HepG2 (cell line): ENCODE results near the gene GLYATL3. TPM values are rescaled to one million over a fixed set of nuclear protein-coding genes. Genes with fewer than 3 reads are reported as not detected.

Source experiments
- ATAC-seq: fragments of 200-7000 bp; cut with Tn5 transposase; 3 replicates; pipeline ENCODE4 v1.9.1; 2020; ENCODE audit warnings: mild to moderate bottlenecking, moderate library complexity
- BruUV-seq: library from RNA; stranded (reverse); fragments of 400-500 nt; replicated peaks from 2 replicates; lab custom pipeline; 2021; lab: Mats Ljungman, UMichigan
- CTCF ChIA-PET: fragments of 300-600 bp; formaldehyde crosslinking; extraction: SDS; loops from one replicate; lab custom pipeline; 2021; ENCODE audit warnings: low total read pairs, inconsistent platforms, low intra/inter-chr PET ratio; lab: Yijun Ruan, JAX
- POLR2A ChIA-PET: fragments of 350-600 bp; sonication (Branson Sonifier 250); formaldehyde crosslinking; loops from one replicate; lab custom pipeline; 2020; ENCODE audit warnings: antibody characterized with exemption, inconsistent platforms; lab: Yijun Ruan, JAX
- DNase-seq: peaks from one replicate; pipeline ENCODE4 v3.0.0-alpha.2; 2015; ENCODE audit warnings: low spot score
- FAIRE-seq: peaks from 3 replicates; lab custom pipeline; 2011; peaks lifted over from hg19 to GRCh38; lab: Jason Lieb, UNC
- H2AFZ ChIP-seq: one replicate; pipeline ENCODE4 v1.6.1; 2011; ENCODE audit warnings: low read length, inconsistent platforms
- H3K27ac ChIP-seq: fragments of 300-600 bp; 3 replicates; pipeline ENCODE4 v1.8.0; 2011; ENCODE audit warnings: mixed run types, mild to moderate bottlenecking, mixed read lengths, low read length, inconsistent platforms; ENCODE audit not compliant: insufficient read depth; ENCODE audit errors: extremely low read length
- H3K27me3 ChIP-seq, 2 experiments: fragments of 200-600 bp in 1 of 2; 2 replicates in 1 of 2; 3 replicates in 1 of 2; pipeline versions ENCODE4 v1.6.0 to v1.8.0; 2011; ENCODE audit warnings: low read length in 2 of 2, mild to moderate bottlenecking in 2 of 2, moderate library complexity in 2 of 2, inconsistent platforms in 1 of 2; ENCODE audit not compliant: insufficient read depth in 2 of 2, control insufficient read depth in 1 of 2
- H3K36me3 ChIP-seq, 2 experiments: fragments of 200-600 bp in 1 of 2; replicated peaks in 1 of 2; 2 replicates in 1 of 2; 3 replicates in 1 of 2; pipeline versions ENCODE4 v1.5.1 to v1.8.0; 2011; ENCODE audit warnings: low read length in 2 of 2, inconsistent platforms in 1 of 2; ENCODE audit not compliant: insufficient read depth in 2 of 2, control insufficient read depth in 1 of 2
- H3K4me1 ChIP-seq: 2 replicates; pipeline ENCODE4 v1.5.1; 2012; ENCODE audit warnings: low read length, inconsistent platforms; ENCODE audit not compliant: insufficient read depth
- H3K4me2 ChIP-seq: 2 replicates; pipeline ENCODE4 v1.6.0; 2011; ENCODE audit warnings: low read depth, low read length, inconsistent platforms
- H3K4me3 ChIP-seq, 3 experiments: fragments of 200-600 bp in 1 of 3; sonication (generic), shearing (Covaris generic) in 1 of 3; replicated peaks in 1 of 3; 2 replicates each; pipeline ENCODE4 v1.5.1; 2011 to 2016; ENCODE audit warnings: low read length in 3 of 3, inconsistent platforms in 2 of 3, low read depth in 2 of 3, mild to moderate bottlenecking in 2 of 3, control low read depth in 1 of 3, mixed read lengths in 1 of 3; ENCODE audit not compliant: insufficient read depth in 1 of 3
- H3K79me2 ChIP-seq: one replicate; pipeline ENCODE4 v1.6.1; 2011; ENCODE audit warnings: low read length, inconsistent platforms; ENCODE audit not compliant: insufficient read depth
- H3K9ac ChIP-seq: 2 replicates; pipeline ENCODE4 v1.6.0; 2011; ENCODE audit warnings: mild to moderate bottlenecking, low read depth, low read length, inconsistent platforms; ENCODE audit not compliant: insufficient read depth
- H3K9me3 ChIP-seq: 2 replicates; pipeline ENCODE4 v1.5.1; 2012; ENCODE audit warnings: mild to moderate bottlenecking, low read length
- H4K20me1 ChIP-seq: 2 replicates; pipeline ENCODE4 v1.6.0; 2011; ENCODE audit warnings: inconsistent platforms, mild to moderate bottlenecking, low read length, moderate library complexity; ENCODE audit not compliant: insufficient read depth
- ARNT2 ChIP-seq: sonication (generic); formaldehyde crosslinking; IDR thresholded peaks from 2 replicates; pipeline ENCODE4 v1.8.0; 2022; ENCODE audit warnings: mild to moderate bottlenecking, low read depth, missing genetic modification reagents, moderate library complexity
- FOXO1 ChIP-seq: sonication (generic); formaldehyde crosslinking; IDR thresholded peaks from 2 replicates; pipeline ENCODE4 v1.4.0; 2020; ENCODE audit warnings: missing genetic modification reagents
- HMGA1 ChIP-seq: sonication (generic); formaldehyde crosslinking; conservative IDR thresholded peaks from 2 replicates; pipeline ENCODE4 v1.4.0; 2020; ENCODE audit warnings: missing genetic modification reagents
- MAZ ChIP-seq, 2 experiments: sonication (generic) in 1 of 2; formaldehyde crosslinking in 1 of 2; IDR thresholded peaks; 2 replicates each; pipeline versions ENCODE4 v1.5.0 to v1.6.1; 2012 to 2020; ENCODE audit warnings: low read depth in 2 of 2, mild to moderate bottlenecking in 2 of 2, borderline replicate concordance in 1 of 2, improper control_type of control experiment in 1 of 2, low read length in 1 of 2, missing genetic modification reagents in 1 of 2, moderate library complexity in 1 of 2
- NCOR1 ChIP-seq: fragments of 200-600 bp; sonication (generic); IDR thresholded peaks from 2 replicates; pipeline ENCODE4 v1.7.0; 2017; ENCODE audit warnings: antibody characterized with exemption, low read length, borderline replicate concordance
- SIN3B ChIP-seq: fragments of 150-350 bp; IDR thresholded peaks from 2 replicates; pipeline ENCODE4 v1.6.1; 2014; ENCODE audit warnings: low read length
- TAF1 ChIP-seq: sonication (generic); formaldehyde crosslinking; IDR thresholded peaks from 2 replicates; pipeline ENCODE4 v1.4.0; 2020; ENCODE audit warnings: missing genetic modification reagents
- TOPORS ChIP-seq: sonication (generic); formaldehyde crosslinking; IDR thresholded peaks from 2 replicates; pipeline ENCODE4 v1.8.0; 2023; ENCODE audit warnings: mild to moderate bottlenecking, missing genetic modification reagents
- ZKSCAN8 ChIP-seq: IDR thresholded peaks from 2 replicates; pipeline ENCODE4 v1.6.1; 2016; ENCODE audit warnings: borderline replicate concordance, missing genetic modification reagents, missing compliant biosample characterization
- ZNF446 ChIP-seq: sonication (generic); formaldehyde crosslinking; IDR thresholded peaks from 2 replicates; pipeline ENCODE4 v1.5.0; 2020; ENCODE audit warnings: mild to moderate bottlenecking, missing genetic modification reagents
- WGBS: methylation state at CpG from one replicate; pipeline ENCODE4 v1.1.6; 2017; ENCODE audit warnings: low lambda C conversion rate; 5-methylcytosine and 5-hydroxymethylcytosine counted together
- in situ Hi-C: cut with HindIII; loops from 2 replicates; pipeline ENCODE4 v1.10.0; 2017; ENCODE audit warnings: low pct_unique_long_range_greater_than_20kb; ENCODE audit not compliant: extremely low pct_ligation_motif_present
- intact Hi-C: fragments of 100-400 bp; cut with micrococcal nuclease; formaldehyde crosslinking; loops from one replicate; pipeline ENCODE4 v1.10.0; 2022; ENCODE audit not compliant: unreplicated experiment
- polyA plus RNA-seq, 8 experiments: library from polyadenylated mRNA; depleted of rRNA in 3 of 8; stranded (reverse) in 7 of 8; unstranded in 1 of 8; fragments of >200 nt; fragmentation: Illumina TruSeq in 4 of 8; extraction: Trizol in 4 of 8; gene quantifications; 2 replicates each; pipeline versions ENCODE4 v1.2.1 to v1.2.3, GENCODE V29; 2011 to 2016; ENCODE audit warnings: low read depth in 4 of 8, missing spikeins in 1 of 8, mixed read lengths in 1 of 8; ENCODE audit not compliant: insufficient read depth in 1 of 8
- total RNA-seq, 5 experiments: library from RNA; depleted of rRNA; stranded (reverse); fragments of >200 nt; fragmentation: Illumina TruSeq; extraction: Trizol; gene quantifications; 2 replicates each; pipeline ENCODE4 v1.2.3, GENCODE V29; 2016; ENCODE audit warnings: low read depth in 1 of 5
- TF ChIP-seq, protein P1 (sequence below): sonication (generic); formaldehyde crosslinking; IDR thresholded peaks from 2 replicates; pipeline ENCODE4 v1.9.0; 2021; ENCODE audit warnings: missing genetic modification reagents, borderline replicate concordance
- TF ChIP-seq, protein P2 (sequence below): sonication (generic); formaldehyde crosslinking; IDR thresholded peaks from 2 replicates; pipeline ENCODE4 v1.4.0; 2020; ENCODE audit warnings: missing genetic modification reagents
- TF ChIP-seq, protein P3 (sequence below): sonication (generic); formaldehyde crosslinking; IDR thresholded peaks from 2 replicates; pipeline ENCODE4 v1.4.0; 2020; ENCODE audit warnings: missing genetic modification reagents, borderline replicate concordance
- TF ChIP-seq, protein P4 (sequence below): sonication (generic); formaldehyde crosslinking; conservative IDR thresholded peaks from 2 replicates; pipeline ENCODE4 v1.4.0; 2020; ENCODE audit warnings: mild to moderate bottlenecking, missing genetic modification reagents, moderate library complexity

Gene GLYATL3
- total and polyA plus RNA-seq, 2 of the 13 experiments (the other 11 are each of a cell fraction or from before 2014, with no cell fraction given) = 0.05 TPM; not detected in 1

DNA sequence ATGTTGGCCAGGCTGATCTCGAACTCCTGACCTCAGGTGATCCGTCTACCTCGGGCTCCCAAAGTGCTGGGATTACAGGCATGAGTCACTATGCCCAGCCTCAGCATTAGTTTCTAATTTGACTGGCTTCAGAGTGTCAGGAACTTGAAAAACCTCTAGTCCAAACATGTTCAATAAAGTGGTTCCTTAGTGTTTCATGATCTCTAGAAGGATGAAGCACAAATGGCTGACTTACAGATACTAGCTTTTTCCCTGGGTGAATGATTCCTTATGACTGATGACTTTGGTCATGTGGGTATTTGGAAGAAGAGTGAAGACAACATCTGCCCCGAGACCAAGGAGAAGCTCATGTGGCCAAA is 16.4 kb downstream of the GLYATL3 start (continued):
- no peak for TF ChIP-seq TOPORS (CRISPR knock-in tag)
- no peak for TF ChIP-seq TAF1
- TF ChIP-seq, protein P1, sequence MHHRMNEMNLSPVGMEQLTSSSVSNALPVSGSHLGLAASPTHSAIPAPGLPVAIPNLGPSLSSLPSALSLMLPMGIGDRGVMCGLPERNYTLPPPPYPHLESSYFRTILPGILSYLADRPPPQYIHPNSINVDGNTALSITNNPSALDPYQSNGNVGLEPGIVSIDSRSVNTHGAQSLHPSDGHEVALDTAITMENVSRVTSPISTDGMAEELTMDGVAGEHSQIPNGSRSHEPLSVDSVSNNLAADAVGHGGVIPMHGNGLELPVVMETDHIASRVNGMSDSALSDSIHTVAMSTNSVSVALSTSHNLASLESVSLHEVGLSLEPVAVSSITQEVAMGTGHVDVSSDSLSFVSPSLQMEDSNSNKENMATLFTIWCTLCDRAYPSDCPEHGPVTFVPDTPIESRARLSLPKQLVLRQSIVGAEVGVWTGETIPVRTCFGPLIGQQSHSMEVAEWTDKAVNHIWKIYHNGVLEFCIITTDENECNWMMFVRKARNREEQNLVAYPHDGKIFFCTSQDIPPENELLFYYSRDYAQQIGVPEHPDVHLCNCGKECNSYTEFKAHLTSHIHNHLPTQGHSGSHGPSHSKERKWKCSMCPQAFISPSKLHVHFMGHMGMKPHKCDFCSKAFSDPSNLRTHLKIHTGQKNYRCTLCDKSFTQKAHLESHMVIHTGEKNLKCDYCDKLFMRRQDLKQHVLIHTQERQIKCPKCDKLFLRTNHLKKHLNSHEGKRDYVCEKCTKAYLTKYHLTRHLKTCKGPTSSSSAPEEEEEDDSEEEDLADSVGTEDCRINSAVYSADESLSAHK (CRISPR knock-in tag) = no peak
- no peak for TF ChIP-seq ZKSCAN8 (CRISPR knock-in tag)
- no peak for TF ChIP-seq HMGA1 (CRISPR knock-in tag)
- no peak for TF ChIP-seq ARNT2

DNA sequence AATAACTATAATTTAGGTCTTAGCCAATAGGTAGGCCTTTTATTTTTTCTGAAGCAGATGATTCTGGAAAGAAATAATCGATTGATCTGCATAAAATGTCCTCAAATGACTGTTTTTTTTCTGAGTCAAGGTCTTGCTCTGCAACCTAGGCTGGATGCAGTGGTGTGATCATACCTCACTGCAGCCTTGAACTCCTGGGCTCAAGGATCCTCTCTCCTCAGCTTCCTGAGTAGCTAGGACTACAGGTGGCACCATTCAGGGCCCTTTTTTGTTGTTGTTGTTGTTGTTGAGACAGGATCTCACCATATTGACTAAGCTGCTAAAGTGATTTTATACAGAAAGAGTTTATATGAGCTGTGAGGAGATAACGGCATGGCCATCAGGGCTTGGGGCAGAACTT is 18.2 kb downstream of the GLYATL3 start:
- Histone ChIP-seq H3K9ac (no peak overlapping the region), H3K4me1 (peaks cover 57% of the 10 kb centered on the region), H3K79me2 (no peaks in the 10 kb centered on the region), H3K36me3 (no peaks in the 10 kb centered on the region), H3K4me2 (no peak overlapping the region), H3K27ac (no peak overlapping the region), H3K27me3 (no peaks in the 10 kb centered on the region), H3K4me3 (no peak overlapping the region), H4K20me1 (no peaks in the 10 kb centered on the region), H3K9me3 (no peaks in the 10 kb centered on the region), H2AFZ (no peak overlapping the region)
- ATAC-seq (no peak), DNase-seq (no peak), FAIRE-seq (no peak)
- intact Hi-C loops = no loop called here
- 63% methylated on average over 2 of the region's 2 CpGs for WGBS
- ChIA-PET CTCF (no interaction called here), POLR2A (no interaction called here)
- in situ Hi-C loops = no loop called here
- BruUV-seq = no TSS peak
- TF ChIP-seq ZNF446 (CRISPR knock-in tag) = no peak
- TF ChIP-seq, protein P2, sequence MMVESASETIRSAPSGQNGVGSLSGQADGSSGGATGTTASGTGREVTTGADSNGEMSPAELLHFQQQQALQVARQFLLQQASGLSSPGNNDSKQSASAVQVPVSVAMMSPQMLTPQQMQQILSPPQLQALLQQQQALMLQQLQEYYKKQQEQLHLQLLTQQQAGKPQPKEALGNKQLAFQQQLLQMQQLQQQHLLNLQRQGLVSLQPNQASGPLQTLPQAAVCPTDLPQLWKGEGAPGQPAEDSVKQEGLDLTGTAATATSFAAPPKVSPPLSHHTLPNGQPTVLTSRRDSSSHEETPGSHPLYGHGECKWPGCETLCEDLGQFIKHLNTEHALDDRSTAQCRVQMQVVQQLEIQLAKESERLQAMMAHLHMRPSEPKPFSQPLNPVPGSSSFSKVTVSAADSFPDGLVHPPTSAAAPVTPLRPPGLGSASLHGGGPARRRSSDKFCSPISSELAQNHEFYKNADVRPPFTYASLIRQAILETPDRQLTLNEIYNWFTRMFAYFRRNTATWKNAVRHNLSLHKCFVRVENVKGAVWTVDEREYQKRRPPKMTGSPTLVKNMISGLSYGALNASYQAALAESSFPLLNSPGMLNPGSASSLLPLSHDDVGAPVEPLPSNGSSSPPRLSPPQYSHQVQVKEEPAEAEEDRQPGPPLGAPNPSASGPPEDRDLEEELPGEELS (CRISPR knock-in tag) = 0 out of 2 replicates have a peak, but pooled peaks have one; percentile 29
- no peak for TF ChIP-seq NCOR1
- TF ChIP-seq SIN3B = no peak
- TF ChIP-seq, protein P3, sequence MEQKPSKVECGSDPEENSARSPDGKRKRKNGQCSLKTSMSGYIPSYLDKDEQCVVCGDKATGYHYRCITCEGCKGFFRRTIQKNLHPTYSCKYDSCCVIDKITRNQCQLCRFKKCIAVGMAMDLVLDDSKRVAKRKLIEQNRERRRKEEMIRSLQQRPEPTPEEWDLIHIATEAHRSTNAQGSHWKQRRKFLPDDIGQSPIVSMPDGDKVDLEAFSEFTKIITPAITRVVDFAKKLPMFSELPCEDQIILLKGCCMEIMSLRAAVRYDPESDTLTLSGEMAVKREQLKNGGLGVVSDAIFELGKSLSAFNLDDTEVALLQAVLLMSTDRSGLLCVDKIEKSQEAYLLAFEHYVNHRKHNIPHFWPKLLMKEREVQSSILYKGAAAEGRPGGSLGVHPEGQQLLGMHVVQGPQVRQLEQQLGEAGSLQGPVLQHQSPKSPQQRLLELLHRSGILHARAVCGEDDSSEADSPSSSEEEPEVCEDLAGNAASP (CRISPR knock-in tag) = peak; percentile 67; the same call in 1 of the 2 replicates
- 0 out of 2 replicates have a peak, but pooled peaks have one; percentile 16 for TF ChIP-seq FOXO1 (CRISPR knock-in tag)
- TF ChIP-seq, protein P4, sequence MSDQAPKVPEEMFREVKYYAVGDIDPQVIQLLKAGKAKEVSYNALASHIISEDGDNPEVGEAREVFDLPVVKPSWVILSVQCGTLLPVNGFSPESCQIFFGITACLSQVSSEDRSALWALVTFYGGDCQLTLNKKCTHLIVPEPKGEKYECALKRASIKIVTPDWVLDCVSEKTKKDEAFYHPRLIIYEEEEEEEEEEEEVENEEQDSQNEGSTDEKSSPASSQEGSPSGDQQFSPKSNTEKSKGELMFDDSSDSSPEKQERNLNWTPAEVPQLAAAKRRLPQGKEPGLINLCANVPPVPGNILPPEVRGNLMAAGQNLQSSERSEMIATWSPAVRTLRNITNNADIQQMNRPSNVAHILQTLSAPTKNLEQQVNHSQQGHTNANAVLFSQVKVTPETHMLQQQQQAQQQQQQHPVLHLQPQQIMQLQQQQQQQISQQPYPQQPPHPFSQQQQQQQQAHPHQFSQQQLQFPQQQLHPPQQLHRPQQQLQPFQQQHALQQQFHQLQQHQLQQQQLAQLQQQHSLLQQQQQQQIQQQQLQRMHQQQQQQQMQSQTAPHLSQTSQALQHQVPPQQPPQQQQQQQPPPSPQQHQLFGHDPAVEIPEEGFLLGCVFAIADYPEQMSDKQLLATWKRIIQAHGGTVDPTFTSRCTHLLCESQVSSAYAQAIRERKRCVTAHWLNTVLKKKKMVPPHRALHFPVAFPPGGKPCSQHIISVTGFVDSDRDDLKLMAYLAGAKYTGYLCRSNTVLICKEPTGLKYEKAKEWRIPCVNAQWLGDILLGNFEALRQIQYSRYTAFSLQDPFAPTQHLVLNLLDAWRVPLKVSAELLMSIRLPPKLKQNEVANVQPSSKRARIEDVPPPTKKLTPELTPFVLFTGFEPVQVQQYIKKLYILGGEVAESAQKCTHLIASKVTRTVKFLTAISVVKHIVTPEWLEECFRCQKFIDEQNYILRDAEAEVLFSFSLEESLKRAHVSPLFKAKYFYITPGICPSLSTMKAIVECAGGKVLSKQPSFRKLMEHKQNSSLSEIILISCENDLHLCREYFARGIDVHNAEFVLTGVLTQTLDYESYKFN (CRISPR knock-in tag) = peak; percentile 55; the same call in 1 of the 2 replicates
- TF ChIP-seq MAZ (IDR thresholded peaks at IDR 0.05; ENCODE audit: borderline replicate concordance, low read depth, low read length) = no peak
- TF ChIP-seq MAZ (CRISPR knock-in tag; IDR thresholded peaks at IDR 0.05; ENCODE audit: low read depth) = no peak
